HCT116 (cell line): ENCODE measurements around the gene LRRC61. TPM values are rescaled to one million over a fixed set of nuclear protein-coding genes. Genes with fewer than 3 reads are reported as not detected.

ENCODE experiments used
- ATAC-seq: fragments of 200-7000 bp; cut with Tn5 transposase; 2 replicates; pipeline ENCODE4 v1.9.1; 2020; ENCODE audit warnings: mild to moderate bottlenecking, moderate library complexity
- BruUV-seq: library from RNA; stranded (reverse); fragments of 400-500 nt; replicated peaks from 2 replicates; lab custom pipeline; 2021; lab: Mats Ljungman, UMichigan
- CTCF ChIA-PET: fragments of 300-600 bp; sonication (Branson Sonifier 250); formaldehyde crosslinking; loops from one replicate; lab custom pipeline; 2021; ENCODE audit warnings: antibody characterized with exemption; lab: Charles Lee
- POLR2A ChIA-PET: fragments of 300-600, 350-600 bp; sonication (Branson Sonifier 250); formaldehyde crosslinking; loops from one replicate; lab custom pipeline; 2021; ENCODE audit warnings: antibody characterized with exemption; lab: Charles Lee
- RAD21 ChIA-PET, 2 experiments: fragments of 300-600 bp; sonication (Branson Sonifier 250); formaldehyde crosslinking; loops; one replicate each; lab custom pipeline; 2023; ENCODE audit warnings: low total read pairs in 2 of 2; ENCODE audit not compliant: uncharacterized antibody in 2 of 2, unreplicated experiment in 2 of 2, low non-redundant PET in 1 of 2; lab: Charles Lee
- DNase-seq: peaks from one replicate; pipeline ENCODE4 v3.0.0-alpha.2; 2010; ENCODE audit warnings: low read depth, low spot score
- H2AFZ ChIP-seq: fragments of 200-600 bp; shearing (Covaris generic), sonication (generic); 2 replicates; pipeline ENCODE4 v1.6.1; 2017; ENCODE audit warnings: low read depth, mixed run types, mixed read lengths, antibody characterized with exemption, low read length; ENCODE audit not compliant: poor library complexity, severe bottlenecking
- H3K27ac ChIP-seq: 2 replicates; pipeline ENCODE4 v1.5.1; 2012; ENCODE audit warnings: low read depth, low read length
- H3K27me3 ChIP-seq: fragments of 200-600 bp; sonication (generic); 2 replicates; pipeline ENCODE4 v1.6.1; 2016; ENCODE audit warnings: mixed run types, low read length, mixed read lengths; ENCODE audit not compliant: insufficient read depth
- H3K36me3 ChIP-seq, 2 experiments: fragments of 200-500 bp in 1 of 2; fragments of 200-600 bp in 1 of 2; sonication (Bioruptor generic) in 1 of 2; sonication (generic) in 1 of 2; 2 replicates each; pipeline versions ENCODE4 v1.5.1 to v1.6.1; 2014 to 2016; ENCODE audit warnings: low read length in 2 of 2, inconsistent platforms in 1 of 2, mixed read lengths in 1 of 2, mixed run types in 1 of 2; ENCODE audit not compliant: insufficient read depth in 2 of 2, control insufficient read depth in 1 of 2
- H3K4me1 ChIP-seq, 2 experiments: fragments of 200-600 bp in 1 of 2; sonication (generic) in 1 of 2; 2 replicates each; pipeline versions ENCODE4 v1.5.1 to v1.6.1; 2012 to 2017; ENCODE audit warnings: low read length in 2 of 2, inconsistent platforms in 1 of 2, mild to moderate bottlenecking in 1 of 2, mixed read lengths in 1 of 2, mixed run types in 1 of 2, moderate library complexity in 1 of 2; ENCODE audit not compliant: insufficient read depth in 2 of 2, control insufficient read depth in 1 of 2
- H3K4me2 ChIP-seq: fragments of 200-600 bp; sonication (generic); 2 replicates; pipeline ENCODE4 v1.6.1; 2017; ENCODE audit warnings: mixed run types, low read length, mixed read lengths
- H3K4me3 ChIP-seq, 2 experiments: fragments of 200-600 bp in 1 of 2; sonication (generic) in 1 of 2; replicated peaks in 1 of 2; 2 replicates each; pipeline ENCODE4 v1.5.1; 2011 to 2016; ENCODE audit warnings: low read length in 2 of 2, control low read depth in 1 of 2, low read depth in 1 of 2, mild to moderate bottlenecking in 1 of 2, mixed read lengths in 1 of 2, mixed run types in 1 of 2
- H3K79me2 ChIP-seq: fragments of 200-600 bp; sonication (generic); 2 replicates; pipeline ENCODE4 v1.6.1; 2017; ENCODE audit warnings: mild to moderate bottlenecking, mixed run types, low read length, moderate library complexity, mixed read lengths; ENCODE audit not compliant: insufficient read depth
- H3K9ac ChIP-seq: fragments of 200-600 bp; sonication (generic); 2 replicates; pipeline ENCODE4 v1.6.1; 2016; ENCODE audit warnings: low read length, mixed read lengths
- H3K9me2 ChIP-seq: fragments of 200-600 bp; sonication (generic), shearing (Covaris generic); 2 replicates; pipeline ENCODE4 v1.6.1; 2017; ENCODE audit warnings: mixed run types, mild to moderate bottlenecking, moderate library complexity; ENCODE audit not compliant: insufficient read depth
- H3K9me3 ChIP-seq, 2 experiments: fragments of 200-500 bp in 1 of 2; fragments of 200-600 bp in 1 of 2; sonication (Bioruptor generic) in 1 of 2; sonication (generic) in 1 of 2; 2 replicates each; pipeline ENCODE4 v1.6.1; 2014 to 2017; ENCODE audit warnings: low read length in 2 of 2, mixed read lengths in 2 of 2, inconsistent platforms in 1 of 2, low read depth in 1 of 2, mild to moderate bottlenecking in 1 of 2, mixed run types in 1 of 2, moderate library complexity in 1 of 2; ENCODE audit not compliant: control insufficient read depth in 1 of 2, insufficient read depth in 1 of 2
- H4K20me1 ChIP-seq: fragments of 200-600 bp; sonication (generic), shearing (Covaris generic); 2 replicates; pipeline ENCODE4 v1.6.1; 2017; ENCODE audit warnings: mixed run types, mild to moderate bottlenecking, moderate library complexity; ENCODE audit not compliant: insufficient read depth
- EGR1 ChIP-seq: IDR thresholded peaks from 2 replicates; pipeline ENCODE4 v1.6.1; 2012; ENCODE audit warnings: low read depth
- EZH2phosphoT487 ChIP-seq: fragments of 200-600 bp; IDR thresholded peaks from 2 replicates; pipeline ENCODE4 v1.6.1; 2018; ENCODE audit warnings: antibody characterized with exemption, borderline replicate concordance
- JUND ChIP-seq: IDR thresholded peaks from 2 replicates; pipeline ENCODE4 v1.6.1; 2012
- RAD21 ChIP-seq: IDR thresholded peaks from 2 replicates; pipeline ENCODE4 v1.6.1; 2012; ENCODE audit warnings: low read depth, mild to moderate bottlenecking
- SP1 ChIP-seq: IDR thresholded peaks from 2 replicates; pipeline ENCODE4 v1.6.1; 2012; ENCODE audit warnings: low read depth
- ZFX ChIP-seq: fragments of 450-650 bp; IDR thresholded peaks from 2 replicates; pipeline ENCODE4 v1.6.1; 2017
- intact Hi-C: fragments of 100-400 bp; cut with micrococcal nuclease; formaldehyde crosslinking; loops from 2 replicates; pipeline ENCODE4 v1.10.0; 2022
- total RNA-seq: library from RNA; stranded (reverse); gene quantifications from one replicate; pipeline ENCODE4 v1.2.1, GENCODE V29; 2021; ENCODE audit not compliant: unreplicated experiment

The LRRC61 gene
- total RNA-seq, 1 experiment from 2014 or later: 12.0 TPM

DNA sequence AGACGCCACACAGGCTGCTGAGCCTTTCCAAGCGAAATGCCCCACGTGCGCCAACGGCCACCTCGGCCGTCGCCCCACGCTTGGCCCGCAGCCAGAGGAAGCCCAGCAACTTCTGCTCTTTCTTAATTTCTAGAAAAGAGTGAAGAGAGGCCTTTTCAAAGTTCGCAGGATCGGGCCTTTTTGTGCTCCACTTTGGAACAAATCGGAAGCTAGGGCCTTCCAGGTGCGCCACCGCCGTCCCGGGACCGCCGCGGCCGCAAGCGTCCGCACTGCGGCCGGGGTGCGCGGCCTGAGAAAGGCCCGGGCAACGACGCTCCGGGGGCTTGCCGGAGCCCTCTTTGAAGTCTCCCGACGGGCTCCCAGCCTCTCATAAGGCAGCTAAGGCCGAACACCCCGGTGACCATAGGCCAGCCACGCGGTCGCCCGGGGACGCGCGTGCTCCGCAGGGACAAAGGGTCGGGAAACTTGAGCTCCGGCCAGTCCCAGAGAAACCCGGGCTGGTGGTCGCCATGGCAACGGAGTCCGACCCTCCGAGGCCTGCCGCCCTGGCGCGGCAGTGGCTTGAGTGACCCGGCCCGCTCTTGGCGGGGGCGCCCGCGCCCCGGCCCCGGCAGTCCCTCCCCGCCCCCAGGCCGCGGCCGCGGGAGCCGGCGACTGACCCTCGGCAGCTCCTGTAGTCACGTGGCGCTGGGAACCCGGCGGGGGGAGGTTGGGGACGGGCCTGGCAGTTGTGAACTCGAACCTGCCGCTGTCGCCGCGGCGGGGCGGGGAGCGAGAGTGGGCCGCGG lies 45.1 kb downstream of the LRRC61 start, which contains the start of gene REPIN1 (continued):
- TF ChIP-seq EZH2phosphoT487 (no peak), RAD21 (no peak; the same call in 1 of the 2 replicates), SP1 (no peak; the same call in 1 of the 2 replicates), EGR1 (no peak; the same call in 1 of the 2 replicates)

DNA sequence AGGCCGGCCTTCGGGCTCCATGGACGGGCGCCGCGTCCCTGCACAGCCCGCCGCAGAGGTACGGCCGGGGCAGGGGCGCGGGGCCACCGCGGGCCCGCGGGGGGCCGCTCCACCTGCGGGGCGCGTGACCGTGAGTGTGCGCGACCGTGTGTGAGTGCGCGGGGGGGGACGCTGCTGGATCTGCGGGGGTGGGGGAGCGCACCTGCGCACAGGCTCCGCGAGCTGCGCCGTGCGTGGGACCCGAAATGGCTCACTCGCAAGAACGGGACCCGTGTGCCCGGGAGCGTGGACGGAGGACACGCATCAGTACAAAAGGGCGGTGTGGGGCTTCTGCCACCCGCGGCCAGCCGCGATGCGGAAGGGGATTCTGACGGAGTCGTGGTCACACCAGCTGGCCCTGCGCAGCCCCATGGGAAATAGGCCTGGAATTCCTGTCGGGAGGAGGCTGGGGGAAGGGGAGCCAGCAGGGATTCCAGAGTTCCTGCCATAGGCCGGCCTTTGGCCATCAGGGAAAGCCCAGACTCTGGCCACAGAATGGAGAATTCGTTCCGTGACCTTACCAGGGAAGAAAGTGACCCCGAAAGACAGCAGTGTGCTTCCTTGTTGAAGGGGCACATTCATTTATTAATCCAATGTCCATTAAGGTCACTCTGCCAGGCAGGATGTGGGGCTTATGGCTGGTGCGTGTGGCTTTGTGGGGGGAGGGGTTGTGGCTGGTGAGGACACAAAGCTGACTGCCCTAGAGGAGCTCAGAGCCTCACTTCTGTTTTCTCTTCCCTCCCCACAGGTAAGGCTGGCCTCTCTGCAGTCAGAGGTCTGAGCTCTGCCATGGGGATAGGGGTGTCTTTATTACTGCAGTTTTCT lies 46.0 kb downstream of the LRRC61 start:
- H3K9ac ChIP-seq: peak overlapping the region; percentile 89
- peak overlapping the region; percentile 76 for H3K4me3 ChIP-seq
- no peaks in the 10 kb centered on the region for H4K20me1 ChIP-seq
- H3K27me3 ChIP-seq: no peaks in the 10 kb centered on the region
- ChIA-PET CTCF (no interaction called here), POLR2A (interaction anchor here (2.6 kb wide), 1 partner anchor 9 kb away, joined by 15 read pairs; no protein-coding TSS in a partner anchor), RAD21 (interaction anchor here (0.7 kb wide), 2 partner anchors 10 to 37 kb away, joined by 3 read pairs; a partner anchor contains a TSS)
- peak overlapping the region; percentile 89 for H3K4me2 ChIP-seq
- no peaks in the 10 kb centered on the region for H3K9me2 ChIP-seq
- no peaks in the 10 kb centered on the region for H3K9me3 ChIP-seq
- peak; percentile 63 for ATAC-seq
- no peak overlapping the region for H2AFZ ChIP-seq
- intact Hi-C loops: loop anchor here (5.0 to 10.0 kb wide), 2 partner anchors 33 to 64 kb away; no protein-coding TSS in a partner anchor
- BruUV-seq: no TSS peak
- peak; percentile 76; the same call in 1 of the 2 replicates for TF ChIP-seq ZFX
- TF ChIP-seq JUND: no peak
- TF ChIP-seq EGR1: peak; percentile 86
- H3K4me1 ChIP-seq: peaks cover 13 to 24% of the 10 kb centered on the region in 2 experiments
- peaks cover 9 to 16% of the 10 kb centered on the region in 2 experiments; a peak in 3 of 4 replicates for H3K36me3 ChIP-seq
- H3K27ac ChIP-seq: peak overlapping the region; percentile 98
- peak; percentile 24 for DNase-seq
- peaks cover 44% of the 10 kb centered on the region for H3K79me2 ChIP-seq
